ENCODE measurements around the gene SLC22A16.

SLC22A16 gene

DNA sequence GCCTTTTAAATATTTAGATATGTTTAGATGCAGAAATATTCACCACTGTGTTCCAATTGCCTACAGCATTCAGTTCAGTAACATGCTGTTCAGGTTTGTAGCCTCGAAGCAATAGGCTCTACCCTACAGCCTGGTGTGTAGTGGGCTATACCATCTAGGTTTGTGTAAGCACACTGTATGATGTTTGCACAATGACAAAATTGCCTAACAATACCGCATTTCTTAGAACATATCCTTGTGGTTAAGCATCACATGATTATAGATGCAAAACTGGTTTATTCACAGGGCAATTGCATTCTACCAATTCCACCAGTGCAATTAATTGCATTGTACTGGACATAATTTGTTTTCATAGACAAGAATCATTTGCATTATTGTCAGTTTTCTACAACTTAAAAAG is 7.9 kb upstream of the SLC22A16 start:
- TF ChIP-seq, protein P1, sequence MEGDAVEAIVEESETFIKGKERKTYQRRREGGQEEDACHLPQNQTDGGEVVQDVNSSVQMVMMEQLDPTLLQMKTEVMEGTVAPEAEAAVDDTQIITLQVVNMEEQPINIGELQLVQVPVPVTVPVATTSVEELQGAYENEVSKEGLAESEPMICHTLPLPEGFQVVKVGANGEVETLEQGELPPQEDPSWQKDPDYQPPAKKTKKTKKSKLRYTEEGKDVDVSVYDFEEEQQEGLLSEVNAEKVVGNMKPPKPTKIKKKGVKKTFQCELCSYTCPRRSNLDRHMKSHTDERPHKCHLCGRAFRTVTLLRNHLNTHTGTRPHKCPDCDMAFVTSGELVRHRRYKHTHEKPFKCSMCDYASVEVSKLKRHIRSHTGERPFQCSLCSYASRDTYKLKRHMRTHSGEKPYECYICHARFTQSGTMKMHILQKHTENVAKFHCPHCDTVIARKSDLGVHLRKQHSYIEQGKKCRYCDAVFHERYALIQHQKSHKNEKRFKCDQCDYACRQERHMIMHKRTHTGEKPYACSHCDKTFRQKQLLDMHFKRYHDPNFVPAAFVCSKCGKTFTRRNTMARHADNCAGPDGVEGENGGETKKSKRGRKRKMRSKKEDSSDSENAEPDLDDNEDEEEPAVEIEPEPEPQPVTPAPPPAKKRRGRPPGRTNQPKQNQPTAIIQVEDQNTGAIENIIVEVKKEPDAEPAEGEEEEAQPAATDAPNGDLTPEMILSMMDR (IDR thresholded peaks at IDR 0.05; ENCODE audit: low read depth, low read length): no peak
- no peak for TF ChIP-seq EZH2phosphoT487 (IDR thresholded peaks at IDR 0.05; ENCODE audit: low read depth)
- H2AFZ ChIP-seq (ENCODE audit: low read depth, low read length): no peak overlapping the region
- H3K36me3 ChIP-seq (replicated peaks; ENCODE audit: low read depth, low read length): no peaks in the 10 kb centered on the region
- no peaks in the 10 kb centered on the region; the same call in 1 of the 2 replicates for H3K9me3 ChIP-seq (ENCODE audit: insufficient read depth, low read length)
- no peaks in the 10 kb centered on the region for H3K27me3 ChIP-seq (ENCODE audit: low read depth, low read length)
- no peak overlapping the region for H3K27ac ChIP-seq (ENCODE audit: low read length)
- H4K20me1 ChIP-seq (ENCODE audit: insufficient read depth, low read length): no peaks in the 10 kb centered on the region
- H3K4me1 ChIP-seq (ENCODE audit: low read length): no peaks in the 10 kb centered on the region
- no peaks in the 10 kb centered on the region for H3K79me2 ChIP-seq (ENCODE audit: low read length)
- H3K4me3 ChIP-seq (ENCODE audit: low read length): no peak overlapping the region
- H3K9ac ChIP-seq (ENCODE audit: low read length): no peak overlapping the region
- no peak overlapping the region for H3K4me2 ChIP-seq (ENCODE audit: low read length)

DNA sequence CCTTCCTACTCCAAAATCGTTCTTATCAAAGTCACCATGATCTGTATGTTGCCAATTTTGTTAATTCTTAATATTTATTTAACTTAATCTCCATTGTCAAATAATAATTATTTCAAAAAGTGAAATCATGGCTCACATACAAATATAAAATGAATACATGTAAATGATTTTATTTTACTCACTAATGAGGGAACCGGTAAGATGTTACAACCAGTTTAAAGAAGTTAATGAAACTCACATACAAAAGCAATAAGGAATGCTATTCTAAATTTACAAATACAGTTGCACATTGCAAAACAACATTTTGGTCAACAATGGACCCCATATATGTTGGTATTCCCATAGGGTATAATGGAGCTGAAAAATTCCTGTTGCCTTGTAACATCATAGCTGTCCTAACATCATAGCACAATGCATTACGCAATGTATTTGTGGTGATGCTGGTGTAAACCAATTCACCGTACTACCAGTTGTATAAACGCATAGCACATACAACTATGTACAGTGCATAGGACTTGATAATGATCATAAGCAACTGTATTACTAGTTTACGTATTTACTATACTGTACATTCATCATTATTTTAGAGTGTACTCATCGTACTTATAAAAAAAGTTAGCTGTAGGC is 6.5 kb upstream of the SLC22A16 start:
- Histone ChIP-seq H3K9me3 (ENCODE audit: insufficient read depth, low read length) (no peaks in the 10 kb centered on the region; the same call in 1 of the 2 replicates), H3K27me3 (ENCODE audit: low read depth, low read length) (no peaks in the 10 kb centered on the region), H3K4me1 (ENCODE audit: low read length) (no peaks in the 10 kb centered on the region), H3K36me3 (replicated peaks; ENCODE audit: low read depth, low read length) (no peaks in the 10 kb centered on the region), H4K20me1 (ENCODE audit: insufficient read depth, low read length) (no peaks in the 10 kb centered on the region), H3K4me2 (ENCODE audit: low read length) (no peak overlapping the region), H2AFZ (ENCODE audit: low read depth, low read length) (no peak overlapping the region), H3K79me2 (ENCODE audit: low read length) (no peaks in the 10 kb centered on the region), H3K9ac (ENCODE audit: low read length) (no peak overlapping the region), H3K27ac (ENCODE audit: low read length) (no peak overlapping the region), H3K4me3 (ENCODE audit: low read length) (no peak overlapping the region)
- TF ChIP-seq EZH2phosphoT487 (IDR thresholded peaks at IDR 0.05; ENCODE audit: low read depth): no peak
- TF ChIP-seq, protein P1 (IDR thresholded peaks at IDR 0.05; ENCODE audit: low read depth, low read length): no peak

DNA sequence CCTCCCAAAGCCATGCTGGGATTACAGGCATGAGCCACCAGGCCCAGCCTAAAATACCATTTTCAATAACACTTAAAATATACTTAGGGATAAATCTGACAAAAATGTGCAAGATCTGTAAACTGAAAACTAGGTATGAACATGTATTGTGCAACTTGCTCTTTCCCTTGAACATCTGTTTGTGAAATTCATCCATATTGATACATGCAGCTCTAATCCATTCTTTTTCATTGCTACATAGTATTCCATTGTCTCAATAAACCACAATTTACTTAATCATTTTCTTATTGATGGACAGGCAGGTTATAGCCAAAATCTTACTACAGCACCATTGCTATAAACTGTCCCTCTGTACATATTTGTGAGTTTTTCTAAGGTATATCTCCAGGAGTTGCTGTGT is 4.7 kb upstream of the SLC22A16 start:
- TF ChIP-seq EZH2phosphoT487 (IDR thresholded peaks at IDR 0.05; ENCODE audit: low read depth): no peak
- TF ChIP-seq, protein P1 (IDR thresholded peaks at IDR 0.05; ENCODE audit: low read depth, low read length): no peak
- Histone ChIP-seq H3K27ac (ENCODE audit: low read length) (no peak overlapping the region), H3K36me3 (replicated peaks; ENCODE audit: low read depth, low read length) (no peaks in the 10 kb centered on the region), H3K4me2 (ENCODE audit: low read length) (no peak overlapping the region), H3K4me1 (ENCODE audit: low read length) (no peaks in the 10 kb centered on the region), H3K27me3 (ENCODE audit: low read depth, low read length) (no peaks in the 10 kb centered on the region), H3K4me3 (ENCODE audit: low read length) (no peak overlapping the region), H3K9me3 (ENCODE audit: insufficient read depth, low read length) (no peaks in the 10 kb centered on the region; the same call in 1 of the 2 replicates), H3K79me2 (ENCODE audit: low read length) (no peaks in the 10 kb centered on the region), H4K20me1 (ENCODE audit: insufficient read depth, low read length) (no peaks in the 10 kb centered on the region), H2AFZ (ENCODE audit: low read depth, low read length) (no peak overlapping the region), H3K9ac (ENCODE audit: low read length) (no peak overlapping the region)

DNA sequence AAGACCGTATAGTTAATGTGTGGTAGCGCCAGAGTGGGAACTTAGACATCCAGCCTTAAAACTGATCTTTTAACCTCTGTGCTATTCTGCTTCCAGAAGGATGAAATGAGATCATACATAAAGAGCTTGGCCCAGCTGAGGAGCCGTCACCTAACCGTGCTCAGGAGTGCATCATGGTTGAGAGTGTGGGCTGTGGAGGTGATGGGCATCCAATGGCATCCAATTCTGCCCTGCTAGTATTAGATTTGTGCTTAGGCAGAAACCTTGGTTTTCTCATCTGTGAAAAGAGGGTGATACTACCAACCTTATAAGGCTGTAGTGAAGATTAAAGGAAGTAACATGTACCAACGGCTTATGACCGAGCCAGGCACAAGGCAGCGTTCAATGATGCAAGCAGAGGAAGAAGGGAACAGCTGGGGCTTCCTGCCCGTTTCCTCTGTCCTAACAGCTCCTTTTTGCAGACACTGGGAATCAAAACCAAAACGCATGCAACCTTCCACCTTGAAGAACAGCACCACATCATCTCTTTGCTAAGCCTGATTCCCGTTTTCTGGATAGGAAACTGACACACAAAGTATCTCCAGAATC is 1.3 kb downstream of the SLC22A16 start:
- H3K27me3 ChIP-seq (ENCODE audit: low read depth, low read length): no peaks in the 10 kb centered on the region
- no peak overlapping the region for H3K27ac ChIP-seq (ENCODE audit: low read length)
- no peaks in the 10 kb centered on the region for H3K36me3 ChIP-seq (replicated peaks; ENCODE audit: low read depth, low read length)
- TF ChIP-seq EZH2phosphoT487 (IDR thresholded peaks at IDR 0.05; ENCODE audit: low read depth): no peak
- TF ChIP-seq, protein P1 (IDR thresholded peaks at IDR 0.05; ENCODE audit: low read depth, low read length): no peak
- H4K20me1 ChIP-seq (ENCODE audit: insufficient read depth, low read length): no peaks in the 10 kb centered on the region
- no peak overlapping the region for H3K4me2 ChIP-seq (ENCODE audit: low read length)
- no peak overlapping the region for H3K4me3 ChIP-seq (ENCODE audit: low read length)
- no peak overlapping the region for H2AFZ ChIP-seq (ENCODE audit: low read depth, low read length)
- H3K9me3 ChIP-seq (ENCODE audit: insufficient read depth, low read length): no peaks in the 10 kb centered on the region
- H3K79me2 ChIP-seq (ENCODE audit: low read length): no peaks in the 10 kb centered on the region
- no peak overlapping the region for H3K9ac ChIP-seq (ENCODE audit: low read length)
- H3K4me1 ChIP-seq (ENCODE audit: low read length): no peaks in the 10 kb centered on the region

Measured in OCI-LY3 (cell line).